GM18867 (cell line): Measurements from ENCODE around the gene CEP104.

Experiments used
- ATAC-seq: cut with Tn5 transposase; IDR thresholded peaks from one replicate; pipeline ENCODE4 v1.9.1; 2021; ENCODE audit warnings: mild to moderate bottlenecking, moderate library complexity; ENCODE audit not compliant: unreplicated experiment

The CEP104 gene

GRCh38 chr1:3894626-3895278 lies 37.7 kb upstream of the CEP104 start:
- no peak for ATAC-seq

GRCh38 chr1:3893190-3893589 lies 36.2 kb upstream of the CEP104 start:
- ATAC-seq = no peak

GRCh38 chr1:3892748-3893147 lies 35.7 kb upstream of the CEP104 start:
- no peak for ATAC-seq

- no peak for ATAC-seq
Measured at GRCh38 chr1:3891329-3891865, 34.4 kb upstream of the CEP104 start.

GRCh38 chr1:3890389-3891328 lies 33.6 kb upstream of the CEP104 start:
- no peak for ATAC-seq

- ATAC-seq = no peak
Measured at GRCh38 chr1:3889936-3890335, 32.9 kb upstream of the CEP104 start.

- no peak for ATAC-seq
Measured at GRCh38 chr1:3888301-3888700, 31.3 kb upstream of the CEP104 start.

- ATAC-seq = no peak
Measured at GRCh38 chr1:3886691-3887090, 29.7 kb upstream of the CEP104 start.

GRCh38 chr1:3886106-3886670 lies 29.2 kb upstream of the CEP104 start:
- ATAC-seq = no peak

GRCh38 chr1:3885611-3886010 lies 28.6 kb upstream of the CEP104 start:
- no peak for ATAC-seq

GRCh38 chr1:3884966-3885365 lies 28.0 kb upstream of the CEP104 start:
- ATAC-seq = no peak

- no peak for ATAC-seq
Measured at GRCh38 chr1:3883194-3883925, 26.3 kb upstream of the CEP104 start.

- no peak for ATAC-seq
Measured at GRCh38 chr1:3881193-3881480, 24.1 kb upstream of the CEP104 start.

GRCh38 chr1:3880429-3881192 lies 23.6 kb upstream of the CEP104 start:
- ATAC-seq = no peak

GRCh38 chr1:3879787-3880428 lies 22.9 kb upstream of the CEP104 start:
- ATAC-seq = no peak

- no peak for ATAC-seq
Measured at GRCh38 chr1:3879099-3879498, 22.1 kb upstream of the CEP104 start.

- no peak for ATAC-seq
Measured at GRCh38 chr1:3876716-3877115, 19.7 kb upstream of the CEP104 start.

- ATAC-seq = no peak
Measured at GRCh38 chr1:3874736-3875135, 17.7 kb upstream of the CEP104 start.

GRCh38 chr1:3872546-3872945 lies 15.5 kb upstream of the CEP104 start:
- no peak for ATAC-seq

GRCh38 chr1:3871451-3871805 lies 14.4 kb upstream of the CEP104 start:
- no peak for ATAC-seq
